ENCODE results near the gene GNAZ.
A peak's percentile ranks its signal among the peaks of the same experiment; 100 is the strongest.

GNAZ gene

DNA sequence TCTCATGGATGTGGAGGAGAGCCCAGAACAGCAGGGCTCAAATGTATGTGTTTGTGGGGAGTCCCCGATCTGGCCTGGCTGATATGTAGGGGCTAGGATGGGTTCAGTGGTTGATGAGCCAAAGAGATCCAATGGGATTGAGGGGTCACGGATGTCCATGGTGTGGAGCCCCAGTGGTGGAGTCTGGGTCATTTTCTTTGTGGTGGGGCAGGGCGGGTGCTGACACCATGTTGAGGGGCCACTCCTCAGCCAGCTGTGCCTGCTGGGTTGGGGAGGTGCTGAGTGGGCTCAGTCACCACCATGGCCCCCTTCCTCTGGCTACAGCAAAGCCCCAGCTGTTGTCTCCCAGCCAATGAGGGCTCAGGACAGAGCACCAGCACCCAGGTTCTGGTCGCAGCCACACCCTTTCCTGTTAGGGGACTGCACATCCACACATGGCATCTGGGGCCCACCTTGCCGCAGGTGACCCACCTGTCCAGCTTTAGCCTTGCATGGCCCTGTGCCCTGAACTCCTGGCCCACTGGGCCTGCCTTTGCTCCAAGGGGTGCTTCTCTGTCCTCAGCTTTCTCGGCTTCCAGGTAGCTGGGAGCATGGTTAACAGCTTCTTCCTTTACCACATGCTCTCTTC is 3.2 kb upstream of the GNAZ start:
- Mint-ChIP-seq H3K4me1 (peaks cover 33% of the 10 kb centered on the region), H3K4me3 (no peak overlapping the region), H3K36me3 (no peaks in the 10 kb centered on the region), H3K27me3 (peaks cover 10% of the 10 kb centered on the region), H3K9me3 (no peaks in the 10 kb centered on the region), H3K27ac (no peak overlapping the region)
- no peak for ATAC-seq

DNA sequence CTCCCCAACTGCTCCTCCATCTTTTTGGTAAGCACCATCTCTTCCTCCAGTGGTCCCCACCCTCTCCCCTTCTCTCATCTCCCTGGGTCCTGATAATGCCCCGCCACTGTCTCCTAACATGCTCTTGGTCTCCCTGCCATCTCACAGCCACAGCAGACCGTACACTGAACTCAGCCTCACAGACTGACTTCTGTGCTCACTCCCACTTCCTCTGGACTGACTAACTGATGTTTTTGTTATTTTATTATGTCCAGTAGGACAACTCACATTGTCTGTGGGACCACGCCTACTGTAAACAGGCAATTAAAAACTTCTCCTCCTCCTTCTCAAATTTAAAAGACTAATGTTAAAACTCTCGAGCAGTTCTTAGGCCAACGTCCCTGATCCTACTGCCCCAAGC is 2.6 kb upstream of the GNAZ start:
- no peak for ATAC-seq
- peaks cover 33% of the 10 kb centered on the region for H3K4me1 Mint-ChIP-seq
- no peak overlapping the region for H3K27ac Mint-ChIP-seq
- no peaks in the 10 kb centered on the region for H3K36me3 Mint-ChIP-seq
- peaks cover 10% of the 10 kb centered on the region for H3K27me3 Mint-ChIP-seq
- no peaks in the 10 kb centered on the region for H3K9me3 Mint-ChIP-seq
- no peak overlapping the region for H3K4me3 Mint-ChIP-seq

DNA sequence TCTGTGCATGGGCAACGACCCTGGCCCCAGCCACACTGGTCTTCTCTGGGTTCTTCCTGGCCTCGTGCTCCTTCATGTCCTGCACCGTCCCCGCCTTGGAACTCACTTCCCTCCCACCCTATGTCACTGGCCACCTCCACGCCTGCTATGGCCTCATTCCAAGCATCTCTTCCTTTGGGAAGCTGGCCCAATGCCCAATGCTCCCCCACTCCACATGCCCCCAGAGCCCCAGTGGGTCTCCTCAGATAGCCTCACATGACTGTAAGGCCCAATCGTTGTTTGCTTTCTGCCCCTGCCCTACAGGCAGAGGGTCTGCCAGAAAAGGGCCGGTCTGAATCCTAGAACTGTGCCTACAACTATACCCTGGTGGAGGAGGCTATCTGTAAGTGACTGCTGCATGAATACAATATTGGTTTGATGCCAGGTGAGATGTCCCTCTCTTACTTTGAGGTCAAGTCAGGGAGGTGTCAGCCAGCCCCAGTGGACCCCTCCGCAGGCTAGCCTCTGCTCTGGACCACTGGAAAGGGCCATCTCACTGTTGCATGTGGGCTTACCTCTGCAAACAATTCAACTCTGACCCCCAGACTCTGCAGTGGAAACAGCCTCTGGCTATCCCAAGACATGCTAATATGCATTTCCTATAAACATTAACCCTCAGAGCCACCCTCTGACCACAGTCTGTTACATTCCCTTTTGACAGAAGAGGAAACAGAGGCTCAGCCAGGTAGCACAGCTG is 2.1 kb upstream of the GNAZ start:
- no peaks in the 10 kb centered on the region for H3K9me3 Mint-ChIP-seq
- H3K36me3 Mint-ChIP-seq, result no peaks in the 10 kb centered on the region
- peaks cover 16% of the 10 kb centered on the region for H3K27me3 Mint-ChIP-seq
- no peak for ATAC-seq
- H3K4me1 Mint-ChIP-seq, result peaks cover 33% of the 10 kb centered on the region
- H3K4me3 Mint-ChIP-seq, result no peak overlapping the region
- H3K27ac Mint-ChIP-seq, result no peak overlapping the region

DNA sequence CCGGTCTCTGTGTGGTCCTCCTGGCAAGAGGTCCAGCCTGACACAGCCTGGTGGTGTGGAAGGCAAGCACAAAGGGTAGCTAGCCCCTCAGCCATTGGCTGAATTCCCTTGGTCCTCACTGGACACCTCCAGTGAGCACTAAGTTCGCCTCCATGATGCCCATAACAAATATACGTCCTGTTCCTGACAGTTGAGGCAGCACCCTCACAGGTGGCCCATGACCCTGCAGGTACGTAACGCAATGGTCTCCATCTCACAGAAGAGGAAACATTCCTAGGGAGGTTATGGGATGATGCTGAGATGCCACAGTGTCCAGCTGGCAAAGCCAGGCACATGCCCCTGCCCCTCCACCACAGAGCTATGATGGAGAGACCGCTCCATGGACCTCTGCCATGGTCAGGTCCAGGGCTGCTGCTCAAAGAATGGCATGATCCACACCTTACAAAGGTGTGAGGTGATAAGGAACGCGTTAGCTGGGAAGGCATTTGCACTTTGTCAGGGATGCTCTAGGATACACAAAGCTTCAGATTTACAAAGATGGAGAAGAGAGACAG is 1.4 kb upstream of the GNAZ start:
- peaks cover 33% of the 10 kb centered on the region for H3K4me1 Mint-ChIP-seq
- no peaks in the 10 kb centered on the region for H3K36me3 Mint-ChIP-seq
- H3K4me3 Mint-ChIP-seq, result no peak overlapping the region
- no peak for ATAC-seq
- H3K27me3 Mint-ChIP-seq, result peaks cover 23% of the 10 kb centered on the region
- no peak overlapping the region for H3K27ac Mint-ChIP-seq
- H3K9me3 Mint-ChIP-seq, result no peaks in the 10 kb centered on the region

DNA sequence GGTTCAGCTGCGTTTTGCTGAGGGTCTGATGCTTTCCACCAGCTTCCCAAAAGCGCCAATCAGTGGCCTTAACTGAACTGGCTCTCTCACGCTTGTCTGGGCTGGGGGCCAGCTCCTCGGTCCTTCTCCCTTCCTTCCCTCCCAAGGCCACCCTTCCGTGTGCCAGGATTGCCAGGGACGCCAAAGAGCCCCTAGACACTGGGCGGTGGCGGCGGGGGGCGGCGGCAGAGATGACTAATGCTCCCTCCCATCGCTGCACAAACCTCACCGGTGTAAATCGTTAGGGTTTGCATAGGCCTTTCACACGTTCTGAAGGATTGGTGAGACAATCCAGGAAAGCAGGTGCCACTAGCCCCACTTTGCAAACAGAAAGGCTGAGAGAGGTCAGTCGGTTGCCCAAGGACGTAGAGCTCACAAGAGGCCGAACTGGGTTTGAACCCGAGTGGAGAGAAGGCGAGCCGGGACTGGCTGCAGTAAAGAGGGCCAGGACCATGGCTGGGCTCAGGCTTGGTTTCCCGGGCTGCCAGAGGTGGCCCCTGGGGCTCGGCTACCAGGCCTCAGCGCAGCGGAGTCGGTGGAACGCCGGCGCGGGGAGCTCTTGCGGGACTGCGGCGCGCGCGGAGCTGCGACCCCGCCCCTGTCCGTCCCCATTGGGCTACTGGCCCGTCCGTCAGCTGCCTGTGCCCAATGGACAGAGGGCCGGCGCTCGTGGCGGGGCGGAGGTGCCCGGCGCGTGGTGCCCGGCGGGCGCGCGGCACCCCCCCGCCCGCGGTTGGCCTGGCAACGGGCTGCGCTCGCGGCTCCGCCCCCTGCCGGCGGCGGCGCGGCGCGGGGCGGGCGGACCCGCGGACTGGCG is 589 bp upstream of the GNAZ start:
- Mint-ChIP-seq H3K27ac (no peak overlapping the region), H3K27me3 (peaks cover 31% of the 10 kb centered on the region), H3K36me3 (no peaks in the 10 kb centered on the region)

DNA sequence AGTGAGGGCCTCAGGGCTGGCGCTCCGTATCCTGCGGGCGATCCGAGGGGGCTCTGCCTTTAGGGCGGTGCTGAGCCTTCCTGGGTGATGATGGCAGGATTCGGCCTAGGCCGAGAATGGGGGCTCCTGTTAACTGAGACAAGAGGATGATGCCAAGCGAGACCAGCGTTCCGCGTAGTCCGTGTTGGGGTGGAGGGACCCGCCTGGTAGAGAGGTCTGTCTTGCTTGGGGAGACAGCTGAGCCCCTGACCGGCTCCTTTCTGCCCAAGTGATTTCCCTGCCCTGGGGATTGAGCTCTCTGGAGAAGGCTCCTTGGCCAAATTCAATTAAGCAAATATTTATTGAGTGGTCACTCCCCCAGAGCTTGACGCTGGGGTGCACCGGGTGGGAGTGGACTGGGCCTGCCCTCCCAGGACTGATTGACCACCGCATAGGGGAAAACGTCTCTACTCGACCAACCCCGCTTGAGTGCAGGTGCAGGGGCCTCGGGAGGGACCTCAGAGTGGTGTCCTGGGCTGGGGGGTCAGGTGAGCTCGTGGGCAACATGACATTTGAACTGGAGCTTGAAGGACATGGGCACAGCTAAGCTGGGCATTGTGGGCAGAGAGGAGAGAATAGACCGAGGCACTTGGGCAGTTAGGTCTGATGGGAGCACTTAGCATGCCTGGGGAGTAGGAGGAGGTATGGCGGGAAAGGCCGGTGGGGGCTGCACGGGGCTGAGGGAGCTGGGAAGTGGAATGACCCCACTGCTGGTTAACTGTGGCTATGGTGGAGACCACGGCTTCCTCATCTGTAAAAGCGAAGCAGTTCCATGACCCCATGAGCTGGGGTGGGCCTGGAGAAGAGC is 1.1 kb downstream of the GNAZ start:
- Mint-ChIP-seq H3K4me1 (peaks cover 31% of the 10 kb centered on the region), H3K9me3 (no peaks in the 10 kb centered on the region), H3K36me3 (no peaks in the 10 kb centered on the region), H3K27ac (no peak overlapping the region), H3K4me3 (peak overlapping the region; percentile 60), H3K27me3 (peaks cover 33% of the 10 kb centered on the region)
- ATAC-seq, result no peak

More for the DNA sequence above, 589 bp upstream of the GNAZ start:
- Mint-ChIP-seq H3K4me1 (peaks cover 33% of the 10 kb centered on the region), H3K9me3 (no peaks in the 10 kb centered on the region), H3K4me3 (peak overlapping the region; percentile 88)
- ATAC-seq, result peak; percentile 96

DNA sequence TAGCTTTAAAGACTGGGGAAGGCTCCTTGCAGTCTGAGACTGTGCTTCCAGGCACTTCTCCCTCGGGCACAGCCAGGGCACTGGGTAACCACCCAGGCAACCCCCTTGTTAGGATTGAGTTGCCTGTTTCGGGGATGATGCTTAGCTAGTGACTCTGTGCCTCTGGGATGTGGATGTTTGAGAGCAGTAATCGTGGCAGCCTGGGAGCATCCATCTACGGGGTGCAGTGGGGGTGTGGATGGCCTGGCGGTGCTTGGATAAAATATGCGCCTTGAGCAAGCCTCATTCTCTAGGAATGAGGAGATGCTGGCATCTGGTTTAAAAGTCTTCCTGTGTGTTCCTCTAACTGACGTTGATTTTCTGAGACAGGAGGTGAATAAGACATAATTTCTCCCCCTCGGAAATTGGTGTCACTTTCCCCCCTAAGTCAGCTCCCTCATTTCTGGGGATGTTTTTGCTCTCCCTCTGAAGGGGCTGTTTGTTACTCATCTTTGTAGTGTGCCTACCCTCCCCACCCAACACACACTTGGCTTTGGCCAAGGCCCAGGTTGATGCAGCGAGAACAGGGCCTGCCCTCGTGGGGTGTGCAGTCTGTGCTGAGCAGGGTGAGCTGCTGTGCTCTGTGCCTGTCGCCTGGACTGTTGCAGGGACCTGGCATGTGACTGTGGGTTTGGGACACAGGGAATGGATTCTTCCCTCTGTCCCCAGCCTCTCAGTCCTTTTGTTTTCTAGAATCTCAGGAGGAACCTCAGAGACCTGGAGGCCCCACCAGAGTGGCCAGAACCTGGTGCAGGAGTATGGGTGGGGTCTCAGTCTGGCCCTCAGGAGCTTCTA is 2.0 kb downstream of the GNAZ start:
- Mint-ChIP-seq H3K4me3 (no peak overlapping the region), H3K4me1 (peaks cover 27% of the 10 kb centered on the region), H3K27ac (no peak overlapping the region), H3K9me3 (no peaks in the 10 kb centered on the region), H3K36me3 (no peaks in the 10 kb centered on the region), H3K27me3 (peaks cover 33% of the 10 kb centered on the region)
- no peak for ATAC-seq

DNA sequence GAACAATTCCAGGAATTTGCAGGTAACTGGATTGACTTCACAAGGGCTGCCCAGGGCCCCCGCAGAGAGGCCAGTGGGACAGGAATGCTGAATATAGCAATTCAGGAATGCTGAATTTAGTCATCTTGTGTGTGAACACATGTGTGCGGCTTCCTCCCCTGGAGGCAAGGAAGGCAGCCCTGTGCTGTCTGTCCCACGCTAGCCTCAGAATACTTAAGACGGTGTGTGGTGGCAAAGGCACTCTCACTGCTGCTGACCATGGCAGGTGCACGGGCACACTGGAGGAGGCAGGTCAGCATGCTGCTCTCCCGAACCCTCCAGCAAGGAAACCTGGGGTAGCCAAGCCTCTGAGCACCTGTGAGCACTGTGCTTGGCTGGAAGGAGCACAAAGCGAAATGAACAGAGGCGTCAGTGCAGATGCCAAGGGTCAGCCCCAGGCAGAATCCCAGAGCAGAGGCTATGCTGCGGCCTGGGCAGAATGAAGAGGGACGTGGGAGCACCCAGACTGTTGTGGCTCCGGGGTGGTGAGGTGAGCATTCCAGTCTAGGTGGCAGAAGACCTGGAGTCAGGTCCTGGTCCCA is 2.7 kb downstream of the GNAZ start:
- peaks cover 20% of the 10 kb centered on the region for H3K4me1 Mint-ChIP-seq
- no peaks in the 10 kb centered on the region for H3K9me3 Mint-ChIP-seq
- no peak overlapping the region for H3K27ac Mint-ChIP-seq
- H3K27me3 Mint-ChIP-seq, result peaks cover 33% of the 10 kb centered on the region
- H3K36me3 Mint-ChIP-seq, result no peaks in the 10 kb centered on the region
- ATAC-seq, result no peak
- H3K4me3 Mint-ChIP-seq, result no peak overlapping the region

- no peak overlapping the region for H3K4me3 Mint-ChIP-seq
- H3K27me3 Mint-ChIP-seq, result peaks cover 33% of the 10 kb centered on the region
- no peak for ATAC-seq
These were observed 3.4 kb downstream of the GNAZ start for GRCh38 chr22:23073526-23074229.

DNA sequence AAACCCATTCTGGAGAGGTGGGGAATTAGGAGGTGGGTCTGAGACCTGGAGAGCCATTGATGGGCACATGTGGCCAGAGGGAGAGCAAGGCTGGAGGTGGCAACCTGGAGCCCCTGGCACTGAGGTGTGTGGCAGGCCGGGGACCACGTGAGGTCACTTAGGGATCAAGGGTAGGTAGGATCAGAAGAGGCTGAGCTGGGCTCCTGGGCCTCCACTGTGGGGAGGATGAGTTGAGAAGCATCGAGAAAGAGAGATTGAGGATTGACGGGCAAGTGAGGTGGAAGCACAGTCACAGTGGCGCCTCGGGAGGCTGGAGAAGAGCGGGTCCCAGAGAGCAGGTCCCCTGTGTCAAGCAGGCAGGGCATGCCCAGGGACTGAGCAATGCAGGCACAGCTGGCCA is 4.1 kb downstream of the GNAZ start:
- H3K27ac Mint-ChIP-seq, result no peak overlapping the region
- H3K4me3 Mint-ChIP-seq, result no peak overlapping the region
- no peak for ATAC-seq
- no peaks in the 10 kb centered on the region for H3K9me3 Mint-ChIP-seq
- H3K4me1 Mint-ChIP-seq, result peaks cover 15% of the 10 kb centered on the region
- no peaks in the 10 kb centered on the region for H3K36me3 Mint-ChIP-seq
- H3K27me3 Mint-ChIP-seq, result peaks cover 33% of the 10 kb centered on the region

More at GRCh38 chr22:23073526-23074229, 3.4 kb downstream of the GNAZ start:
- H3K4me1 Mint-ChIP-seq, result peaks cover 16% of the 10 kb centered on the region
- H3K27ac Mint-ChIP-seq, result no peak overlapping the region
- H3K36me3 Mint-ChIP-seq, result no peaks in the 10 kb centered on the region
- no peaks in the 10 kb centered on the region for H3K9me3 Mint-ChIP-seq

- no peak for ATAC-seq
- Mint-ChIP-seq H3K27me3 (peaks cover 33% of the 10 kb centered on the region), H3K36me3 (no peaks in the 10 kb centered on the region), H3K4me3 (no peak overlapping the region), H3K27ac (no peak overlapping the region), H3K4me1 (peaks cover 10% of the 10 kb centered on the region), H3K9me3 (no peaks in the 10 kb centered on the region)
These were observed 4.7 kb downstream of the GNAZ start for GRCh38 chr22:23075050-23075449.

GRCh38 chr22:23075525-23076216 is 5.4 kb downstream of the GNAZ start:
- Mint-ChIP-seq H3K27ac (no peak overlapping the region), H3K4me3 (no peak overlapping the region), H3K27me3 (peaks cover 33% of the 10 kb centered on the region), H3K9me3 (no peaks in the 10 kb centered on the region), H3K36me3 (no peaks in the 10 kb centered on the region), H3K4me1 (peaks cover 10% of the 10 kb centered on the region)
- ATAC-seq, result no peak

Measured in stimulated activated memory B cell treated with anti-CD40 and anti-IgM and Interleukin-4, amounts not matched to agents 10 μg/mL and 1 μg/mL and 100 μg/mL, for 72 hours (primary cell).